HepG2 (cell line): Measurements from ENCODE around the gene PPP4R1. TPM values are rescaled to one million over a fixed set of nuclear protein-coding genes. Genes with fewer than 3 reads are reported as not detected.

Source experiments
- HES4 ChIP-seq: sonication (generic); formaldehyde crosslinking; IDR thresholded peaks from 2 replicates; pipeline ENCODE4 v1.9.0; 2021; ENCODE audit warnings: mild to moderate bottlenecking, missing genetic modification reagents, borderline replicate concordance
- HOXA3 ChIP-seq: sonication (generic); formaldehyde crosslinking; IDR thresholded peaks from 2 replicates; pipeline ENCODE4 v1.5.0; 2020; ENCODE audit warnings: missing genetic modification reagents
- IRF2 ChIP-seq: IDR thresholded peaks from 2 replicates; pipeline ENCODE4 v1.6.1; 2018; ENCODE audit warnings: missing genetic modification reagents, missing compliant biosample characterization
- KMT2B ChIP-seq: IDR thresholded peaks from 2 replicates; pipeline ENCODE4 v1.6.1; 2016; ENCODE audit warnings: missing genetic modification reagents, missing compliant biosample characterization
- LCORL ChIP-seq, 2 experiments: fragments of 450-650 bp in 1 of 2; sonication (generic) in 1 of 2; formaldehyde crosslinking in 1 of 2; IDR thresholded peaks; 2 replicates each; pipeline versions ENCODE4 v1.5.0 to v1.6.1; 2017 to 2020; ENCODE audit warnings: antibody characterized with exemption in 1 of 2, missing genetic modification reagents in 1 of 2
- MEIS1 ChIP-seq: sonication (generic); formaldehyde crosslinking; IDR thresholded peaks from 2 replicates; pipeline ENCODE4 v1.9.0; 2021; ENCODE audit warnings: mild to moderate bottlenecking, missing genetic modification reagents, moderate library complexity, borderline replicate concordance
- MYNN ChIP-seq: sonication (generic); formaldehyde crosslinking; IDR thresholded peaks from 2 replicates; pipeline ENCODE4 v1.4.0; 2020; ENCODE audit warnings: mild to moderate bottlenecking, low read depth, missing genetic modification reagents
- NCOA2 ChIP-seq: sonication (generic); formaldehyde crosslinking; IDR thresholded peaks from 2 replicates; pipeline ENCODE4 v1.8.0; 2022; ENCODE audit warnings: inconsistent platforms
- RXRA ChIP-seq: sonication (generic); formaldehyde crosslinking; IDR thresholded peaks from 2 replicates; pipeline ENCODE4 v1.5.1; 2020; ENCODE audit warnings: missing genetic modification reagents
- RXRB ChIP-seq: IDR thresholded peaks from 2 replicates; pipeline ENCODE4 v1.6.1; 2016; ENCODE audit warnings: borderline replicate concordance, missing genetic modification reagents, missing compliant biosample characterization
- TGIF2 ChIP-seq: IDR thresholded peaks from 2 replicates; pipeline ENCODE4 v1.6.1; 2016; ENCODE audit warnings: control low read depth, missing compliant biosample characterization
- ZNF17 ChIP-seq: sonication (generic); formaldehyde crosslinking; IDR thresholded peaks from 2 replicates; pipeline ENCODE4 v1.5.0; 2020; ENCODE audit warnings: mild to moderate bottlenecking, missing genetic modification reagents
- ZNF557 ChIP-seq: sonication (generic); formaldehyde crosslinking; IDR thresholded peaks from 2 replicates; pipeline ENCODE4 v1.4.0; 2020; ENCODE audit warnings: missing genetic modification reagents
- ZNF691 ChIP-seq: sonication (generic); formaldehyde crosslinking; IDR thresholded peaks from 2 replicates; pipeline ENCODE4 v1.4.0; 2020; ENCODE audit warnings: missing genetic modification reagents, low read depth, mild to moderate bottlenecking, borderline replicate concordance
- ZSCAN12 ChIP-seq: sonication (generic); formaldehyde crosslinking; IDR thresholded peaks from 2 replicates; pipeline ENCODE4 v1.9.0; 2021; ENCODE audit warnings: mild to moderate bottlenecking, missing genetic modification reagents
- polyA plus RNA-seq, 8 experiments: library from polyadenylated mRNA; depleted of rRNA in 3 of 8; stranded (reverse) in 7 of 8; unstranded in 1 of 8; fragments of >200 nt; fragmentation: Illumina TruSeq in 4 of 8; extraction: Trizol in 4 of 8; gene quantifications; 2 replicates each; pipeline versions ENCODE4 v1.2.1 to v1.2.3, GENCODE V29; 2011 to 2016; ENCODE audit warnings: low read depth in 4 of 8, missing spikeins in 1 of 8, mixed read lengths in 1 of 8; ENCODE audit not compliant: insufficient read depth in 1 of 8
- total RNA-seq, 5 experiments: library from RNA; depleted of rRNA; stranded (reverse); fragments of >200 nt; fragmentation: Illumina TruSeq; extraction: Trizol; gene quantifications; 2 replicates each; pipeline ENCODE4 v1.2.3, GENCODE V29; 2016; ENCODE audit warnings: low read depth in 1 of 5
- TF ChIP-seq, protein P1 (sequence below): sonication (generic); formaldehyde crosslinking; IDR thresholded peaks from 2 replicates; pipeline ENCODE4 v1.4.0; 2020; ENCODE audit warnings: missing genetic modification reagents
- TF ChIP-seq, protein P2 (sequence below): IDR thresholded peaks from 2 replicates; pipeline ENCODE4 v1.4.0; 2020; ENCODE audit warnings: mild to moderate bottlenecking, missing genetic modification reagents
- TF ChIP-seq, protein P3 (sequence below): sonication (generic); formaldehyde crosslinking; IDR thresholded peaks from 2 replicates; pipeline ENCODE4 v1.4.0; 2020; ENCODE audit warnings: missing genetic modification reagents
- TF ChIP-seq, protein P4 (sequence below): sonication (generic); formaldehyde crosslinking; IDR thresholded peaks from 2 replicates; pipeline ENCODE4 v1.8.0; 2022; ENCODE audit warnings: missing genetic modification reagents, mild to moderate bottlenecking, moderate library complexity, borderline replicate concordance

Gene PPP4R1
- total and polyA plus RNA-seq, 2 of the 13 experiments (the other 11 are each of a cell fraction or from before 2014, with no cell fraction given), result 66.5 to 72.4 TPM

DNA sequence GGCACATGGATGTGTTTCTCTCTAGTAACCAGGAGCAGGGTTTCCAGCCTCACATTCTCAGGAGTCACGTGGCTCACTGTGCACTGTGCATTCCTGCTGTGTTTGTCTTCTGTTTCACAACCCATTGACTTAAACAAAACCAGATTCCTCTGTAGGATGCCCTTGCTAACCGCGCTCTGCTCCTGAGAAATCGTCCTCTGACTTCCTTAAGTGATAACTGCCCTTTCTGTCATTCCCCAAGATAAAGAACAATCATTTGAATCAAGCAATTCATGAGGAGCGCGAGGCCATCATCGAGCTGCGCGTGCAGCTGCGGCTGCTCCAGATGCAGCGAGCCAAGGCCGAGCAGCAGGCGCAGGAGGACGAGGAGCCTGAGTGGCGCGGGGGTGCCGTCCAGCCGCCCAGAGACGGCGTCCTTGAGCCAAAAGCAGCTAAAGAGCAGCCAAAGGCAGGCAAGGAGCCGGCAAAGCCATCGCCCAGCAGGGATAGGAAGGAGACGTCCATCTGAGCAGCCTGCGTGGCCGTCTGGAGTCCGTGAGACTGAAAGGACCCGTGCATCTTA is 78.8 kb downstream of the PPP4R1 start (continued):
- TF ChIP-seq, protein P1, sequence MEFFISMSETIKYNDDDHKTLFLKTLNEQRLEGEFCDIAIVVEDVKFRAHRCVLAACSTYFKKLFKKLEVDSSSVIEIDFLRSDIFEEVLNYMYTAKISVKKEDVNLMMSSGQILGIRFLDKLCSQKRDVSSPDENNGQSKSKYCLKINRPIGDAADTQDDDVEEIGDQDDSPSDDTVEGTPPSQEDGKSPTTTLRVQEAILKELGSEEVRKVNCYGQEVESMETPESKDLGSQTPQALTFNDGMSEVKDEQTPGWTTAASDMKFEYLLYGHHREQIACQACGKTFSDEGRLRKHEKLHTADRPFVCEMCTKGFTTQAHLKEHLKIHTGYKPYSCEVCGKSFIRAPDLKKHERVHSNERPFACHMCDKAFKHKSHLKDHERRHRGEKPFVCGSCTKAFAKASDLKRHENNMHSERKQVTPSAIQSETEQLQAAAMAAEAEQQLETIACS (CRISPR knock-in tag), result no peak
- TF ChIP-seq, protein P2, sequence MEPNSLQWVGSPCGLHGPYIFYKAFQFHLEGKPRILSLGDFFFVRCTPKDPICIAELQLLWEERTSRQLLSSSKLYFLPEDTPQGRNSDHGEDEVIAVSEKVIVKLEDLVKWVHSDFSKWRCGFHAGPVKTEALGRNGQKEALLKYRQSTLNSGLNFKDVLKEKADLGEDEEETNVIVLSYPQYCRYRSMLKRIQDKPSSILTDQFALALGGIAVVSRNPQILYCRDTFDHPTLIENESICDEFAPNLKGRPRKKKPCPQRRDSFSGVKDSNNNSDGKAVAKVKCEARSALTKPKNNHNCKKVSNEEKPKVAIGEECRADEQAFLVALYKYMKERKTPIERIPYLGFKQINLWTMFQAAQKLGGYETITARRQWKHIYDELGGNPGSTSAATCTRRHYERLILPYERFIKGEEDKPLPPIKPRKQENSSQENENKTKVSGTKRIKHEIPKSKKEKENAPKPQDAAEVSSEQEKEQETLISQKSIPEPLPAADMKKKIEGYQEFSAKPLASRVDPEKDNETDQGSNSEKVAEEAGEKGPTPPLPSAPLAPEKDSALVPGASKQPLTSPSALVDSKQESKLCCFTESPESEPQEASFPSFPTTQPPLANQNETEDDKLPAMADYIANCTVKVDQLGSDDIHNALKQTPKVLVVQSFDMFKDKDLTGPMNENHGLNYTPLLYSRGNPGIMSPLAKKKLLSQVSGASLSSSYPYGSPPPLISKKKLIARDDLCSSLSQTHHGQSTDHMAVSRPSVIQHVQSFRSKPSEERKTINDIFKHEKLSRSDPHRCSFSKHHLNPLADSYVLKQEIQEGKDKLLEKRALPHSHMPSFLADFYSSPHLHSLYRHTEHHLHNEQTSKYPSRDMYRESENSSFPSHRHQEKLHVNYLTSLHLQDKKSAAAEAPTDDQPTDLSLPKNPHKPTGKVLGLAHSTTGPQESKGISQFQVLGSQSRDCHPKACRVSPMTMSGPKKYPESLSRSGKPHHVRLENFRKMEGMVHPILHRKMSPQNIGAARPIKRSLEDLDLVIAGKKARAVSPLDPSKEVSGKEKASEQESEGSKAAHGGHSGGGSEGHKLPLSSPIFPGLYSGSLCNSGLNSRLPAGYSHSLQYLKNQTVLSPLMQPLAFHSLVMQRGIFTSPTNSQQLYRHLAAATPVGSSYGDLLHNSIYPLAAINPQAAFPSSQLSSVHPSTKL (CRISPR knock-in tag), result peak; percentile 86
- TF ChIP-seq ZNF557, result no peak
- 0 out of 2 replicates have a peak, but pooled peaks have one; percentile 47 for TF ChIP-seq TGIF2
- TF ChIP-seq ZNF17 (CRISPR knock-in tag), result no peak
- TF ChIP-seq IRF2 (CRISPR knock-in tag), result 0 out of 2 replicates have a peak, but pooled peaks have one; percentile 27
- no peak for TF ChIP-seq ZNF691 (CRISPR knock-in tag)
- TF ChIP-seq NCOA2, result peak; percentile 71
- TF ChIP-seq, protein P3, sequence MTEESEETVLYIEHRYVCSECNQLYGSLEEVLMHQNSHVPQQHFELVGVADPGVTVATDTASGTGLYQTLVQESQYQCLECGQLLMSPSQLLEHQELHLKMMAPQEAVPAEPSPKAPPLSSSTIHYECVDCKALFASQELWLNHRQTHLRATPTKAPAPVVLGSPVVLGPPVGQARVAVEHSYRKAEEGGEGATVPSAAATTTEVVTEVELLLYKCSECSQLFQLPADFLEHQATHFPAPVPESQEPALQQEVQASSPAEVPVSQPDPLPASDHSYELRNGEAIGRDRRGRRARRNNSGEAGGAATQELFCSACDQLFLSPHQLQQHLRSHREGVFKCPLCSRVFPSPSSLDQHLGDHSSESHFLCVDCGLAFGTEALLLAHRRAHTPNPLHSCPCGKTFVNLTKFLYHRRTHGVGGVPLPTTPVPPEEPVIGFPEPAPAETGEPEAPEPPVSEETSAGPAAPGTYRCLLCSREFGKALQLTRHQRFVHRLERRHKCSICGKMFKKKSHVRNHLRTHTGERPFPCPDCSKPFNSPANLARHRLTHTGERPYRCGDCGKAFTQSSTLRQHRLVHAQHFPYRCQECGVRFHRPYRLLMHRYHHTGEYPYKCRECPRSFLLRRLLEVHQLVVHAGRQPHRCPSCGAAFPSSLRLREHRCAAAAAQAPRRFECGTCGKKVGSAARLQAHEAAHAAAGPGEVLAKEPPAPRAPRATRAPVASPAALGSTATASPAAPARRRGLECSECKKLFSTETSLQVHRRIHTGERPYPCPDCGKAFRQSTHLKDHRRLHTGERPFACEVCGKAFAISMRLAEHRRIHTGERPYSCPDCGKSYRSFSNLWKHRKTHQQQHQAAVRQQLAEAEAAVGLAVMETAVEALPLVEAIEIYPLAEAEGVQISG (CRISPR knock-in tag), result peak; percentile 41; the same call in 1 of the 2 replicates
- no peak for TF ChIP-seq LCORL (IDR thresholded peaks at IDR 0.05)
- TF ChIP-seq LCORL (CRISPR knock-in tag; IDR thresholded peaks at IDR 0.05), result peak; percentile 46; the same call in 1 of the 2 replicates
- TF ChIP-seq, protein P4, sequence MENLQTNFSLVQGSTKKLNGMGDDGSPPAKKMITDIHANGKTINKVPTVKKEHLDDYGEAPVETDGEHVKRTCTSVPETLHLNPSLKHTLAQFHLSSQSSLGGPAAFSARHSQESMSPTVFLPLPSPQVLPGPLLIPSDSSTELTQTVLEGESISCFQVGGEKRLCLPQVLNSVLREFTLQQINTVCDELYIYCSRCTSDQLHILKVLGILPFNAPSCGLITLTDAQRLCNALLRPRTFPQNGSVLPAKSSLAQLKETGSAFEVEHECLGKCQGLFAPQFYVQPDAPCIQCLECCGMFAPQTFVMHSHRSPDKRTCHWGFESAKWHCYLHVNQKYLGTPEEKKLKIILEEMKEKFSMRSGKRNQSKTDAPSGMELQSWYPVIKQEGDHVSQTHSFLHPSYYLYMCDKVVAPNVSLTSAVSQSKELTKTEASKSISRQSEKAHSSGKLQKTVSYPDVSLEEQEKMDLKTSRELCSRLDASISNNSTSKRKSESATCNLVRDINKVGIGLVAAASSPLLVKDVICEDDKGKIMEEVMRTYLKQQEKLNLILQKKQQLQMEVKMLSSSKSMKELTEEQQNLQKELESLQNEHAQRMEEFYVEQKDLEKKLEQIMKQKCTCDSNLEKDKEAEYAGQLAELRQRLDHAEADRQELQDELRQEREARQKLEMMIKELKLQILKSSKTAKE (CRISPR knock-in tag), result peak; percentile 32; the same call in 1 of the 2 replicates
- TF ChIP-seq MEIS1 (CRISPR knock-in tag), result no peak
- TF ChIP-seq KMT2B (CRISPR knock-in tag), result 0 out of 2 replicates have a peak, but pooled peaks have one; percentile 42
- TF ChIP-seq RXRB (CRISPR knock-in tag), result peak; percentile 53; the same call in 1 of the 2 replicates
- TF ChIP-seq HOXA3 (CRISPR knock-in tag), result peak; percentile 60
- TF ChIP-seq ZSCAN12 (CRISPR knock-in tag), result no peak
- peak; percentile 20; the same call in 1 of the 2 replicates for TF ChIP-seq RXRA (CRISPR knock-in tag)
- no peak for TF ChIP-seq HES4 (CRISPR knock-in tag)
- no peak for TF ChIP-seq MYNN
